ENCODE measurements around the gene OSBPL8. TPM values are rescaled to one million over a fixed set of nuclear protein-coding genes. Genes with fewer than 3 reads are reported as not detected.
"Not testable (repeated sequence)": the region's sequence is repeated elsewhere in the genome, so short reads cannot be mapped to it uniquely, and the experiment has no call there.

The OSBPL8 gene
- total RNA-seq, 2 donors from 2014 or later = 65.5 to 78.9 TPM

GRCh38 chr12:76518699-76519098 is 40.9 kb downstream of the OSBPL8 start:
- no peak for TF ChIP-seq CTCF (IDR thresholded peaks at IDR 0.05)
- Histone ChIP-seq H3K9me3 (peaks cover 3% of the 10 kb centered on the region), H3K4me1 (ENCODE audit: control insufficient read depth in 1 of 2, low read depth in 2 of 2) (no peaks in the 10 kb centered on the region), H3K36me3 (no peaks in the 10 kb centered on the region), H3K4me3 (no peak overlapping the region), H3K27ac (no peak overlapping the region), H3K27me3 (replicated peaks; ENCODE audit: insufficient read depth) (no peaks in the 10 kb centered on the region)
- no peak for ATAC-seq (ENCODE audit: insufficient number of reproducible peaks, low FRiP score, low read depth)
- DNase-seq (ENCODE audit: low spot score) = no peak

GRCh38 chr12:76515271-76515670 is 44.3 kb downstream of the OSBPL8 start:
- no peaks in the 10 kb centered on the region for H3K9me3 ChIP-seq
- H3K4me1 ChIP-seq (ENCODE audit: control insufficient read depth in 1 of 2, low read depth in 2 of 2) = no peaks in the 10 kb centered on the region
- H3K27me3 ChIP-seq (replicated peaks; ENCODE audit: insufficient read depth) = no peaks in the 10 kb centered on the region

GRCh38 chr12:76511116-76511716 is 48.4 kb downstream of the OSBPL8 start:
- H3K27me3 ChIP-seq (replicated peaks; ENCODE audit: insufficient read depth); H3K9me3 ChIP-seq; H3K4me1 ChIP-seq (ENCODE audit: control insufficient read depth in 1 of 2, low read depth in 2 of 2); H3K4me3 ChIP-seq; H3K36me3 ChIP-seq; H3K27ac ChIP-seq; DNase-seq (ENCODE audit: low spot score); ATAC-seq (ENCODE audit: insufficient number of reproducible peaks, low FRiP score, low read depth): not testable (repeated sequence)

More at GRCh38 chr12:76515271-76515670, 44.3 kb downstream of the OSBPL8 start:
- TF ChIP-seq CTCF (IDR thresholded peaks at IDR 0.05) = no peak
- DNase-seq (ENCODE audit: low spot score) = no peak
- ATAC-seq (ENCODE audit: insufficient number of reproducible peaks, low FRiP score, low read depth) = no peak
- Histone ChIP-seq H3K27ac (no peak overlapping the region), H3K4me3 (no peak overlapping the region), H3K36me3 (no peaks in the 10 kb centered on the region)

GRCh38 chr12:76508128-76508980 is 51.2 kb downstream of the OSBPL8 start:
- Histone ChIP-seq H3K9me3 (peaks cover 2% of the 10 kb centered on the region), H3K36me3 (no peaks in the 10 kb centered on the region), H3K4me3 (no peak overlapping the region), H3K27ac (no peak overlapping the region), H3K4me1 (ENCODE audit: control insufficient read depth in 1 of 2, low read depth in 2 of 2) (no peaks in the 10 kb centered on the region), H3K27me3 (replicated peaks; ENCODE audit: insufficient read depth) (no peaks in the 10 kb centered on the region)
- no peak for TF ChIP-seq CTCF (IDR thresholded peaks at IDR 0.05)
- DNase-seq (ENCODE audit: low spot score) (no peak), ATAC-seq (ENCODE audit: insufficient number of reproducible peaks, low FRiP score, low read depth) (no peak)

GRCh38 chr12:76506149-76506548 is 53.4 kb downstream of the OSBPL8 start:
- no peak for ATAC-seq (ENCODE audit: insufficient number of reproducible peaks, low FRiP score, low read depth)

More at GRCh38 chr12:76506149-76506548, 53.4 kb downstream of the OSBPL8 start:
- no peaks in the 10 kb centered on the region for H3K36me3 ChIP-seq
- no peak for TF ChIP-seq CTCF (IDR thresholded peaks at IDR 0.05)
- H3K4me3 ChIP-seq = no peak overlapping the region
- no peaks in the 10 kb centered on the region for H3K4me1 ChIP-seq (ENCODE audit: control insufficient read depth in 1 of 2, low read depth in 2 of 2)
- no peaks in the 10 kb centered on the region for H3K27me3 ChIP-seq (replicated peaks; ENCODE audit: insufficient read depth)
- no peak for DNase-seq (ENCODE audit: low spot score)
- no peak overlapping the region for H3K27ac ChIP-seq
- peaks cover 6% of the 10 kb centered on the region for H3K9me3 ChIP-seq
